Caco-2 (cell line): ENCODE measurements around the gene RAMP1. TPM values are rescaled to one million over a fixed set of nuclear protein-coding genes. Genes with fewer than 3 reads are reported as not detected.

Source experiments
- BruUV-seq: library from RNA; stranded (reverse); fragments of 400-500 nt; replicated peaks from 2 replicates; lab custom pipeline; 2021; lab: Mats Ljungman, UMichigan
- CTCF ChIA-PET: fragments of 300-600 bp; sonication (Branson Sonifier 250); formaldehyde crosslinking; loops from one replicate; lab custom pipeline; 2022; ENCODE audit warnings: antibody characterized with exemption; lab: Charles Lee
- POLR2A ChIA-PET: fragments of 300-600 bp; sonication (Branson Sonifier 250); formaldehyde crosslinking; loops from one replicate; lab custom pipeline; 2022; ENCODE audit warnings: antibody characterized with exemption; lab: Charles Lee
- DNase-seq, 2 experiments: peaks; one replicate each; pipeline versions ENCODE4 v3.0.0 to v3.0.0-alpha.2; 2020 to 2022
- H3K27me3 ChIP-seq: replicated peaks from 2 replicates; pipeline ENCODE4 v1.6.0; 2011; ENCODE audit warnings: low read length; ENCODE audit not compliant: control insufficient read depth, insufficient read depth
- H3K36me3 ChIP-seq: 2 replicates; pipeline ENCODE4 v1.5.1; 2011; ENCODE audit warnings: low read length; ENCODE audit not compliant: control insufficient read depth, insufficient read depth
- H3K4me1 ChIP-seq: fragments of 250-450 bp; sonication (Bioruptor Pico); 2 replicates; pipeline ENCODE4 v1.5.1; 2020; ENCODE audit warnings: mild to moderate bottlenecking
- H3K4me3 ChIP-seq: 2 replicates; pipeline ENCODE4 v1.5.1; 2011; ENCODE audit warnings: low read depth, mild to moderate bottlenecking, control low read depth, low read length
- H3K9me3 ChIP-seq: fragments of 250-450 bp; sonication (Bioruptor Pico); 2 replicates; pipeline ENCODE4 v1.5.1; 2020; ENCODE audit warnings: mild to moderate bottlenecking, moderate library complexity
- H3K27ac Mint-ChIP-seq: one replicate; pipeline ENCODE4 v1.8.0; 2022; ENCODE audit warnings: mixed read lengths; ENCODE audit not compliant: unreplicated experiment
- H3K27me3 Mint-ChIP-seq: one replicate; pipeline ENCODE4 v1.8.0; 2022; ENCODE audit warnings: mixed read lengths; ENCODE audit not compliant: insufficient read depth, unreplicated experiment
- H3K36me3 Mint-ChIP-seq: one replicate; pipeline ENCODE4 v1.8.0; 2022; ENCODE audit warnings: mild to moderate bottlenecking, mixed read lengths; ENCODE audit not compliant: insufficient read depth, unreplicated experiment
- H3K4me1 Mint-ChIP-seq: one replicate; pipeline ENCODE4 v1.8.0; 2022; ENCODE audit warnings: low read depth, mixed read lengths; ENCODE audit not compliant: unreplicated experiment
- H3K4me3 Mint-ChIP-seq: one replicate; pipeline ENCODE4 v1.8.0; 2022; ENCODE audit warnings: mild to moderate bottlenecking, moderate library complexity, mixed read lengths; ENCODE audit not compliant: unreplicated experiment
- H3K9me3 Mint-ChIP-seq: one replicate; pipeline ENCODE4 v1.8.0; 2022; ENCODE audit warnings: mixed read lengths; ENCODE audit not compliant: unreplicated experiment
- CTCF ChIP-seq, 2 experiments: fragments of 200-600 bp in 1 of 2; IDR thresholded peaks; 1 replicate in 1 of 2; 2 replicates in 1 of 2; pipeline versions ENCODE4 v1.5.1 to v1.8.0; 2011 to 2022; ENCODE audit warnings: antibody characterized with exemption in 1 of 2, control low read depth in 1 of 2, inconsistent platforms in 1 of 2, low read depth in 1 of 2, low read length in 1 of 2, mild to moderate bottlenecking in 1 of 2, moderate library complexity in 1 of 2; ENCODE audit not compliant: insufficient read depth in 1 of 2, severe bottlenecking in 1 of 2, unreplicated experiment in 1 of 2
- intact Hi-C: fragments of 100-400 bp; cut with micrococcal nuclease; formaldehyde crosslinking; loops from one replicate; pipeline ENCODE4 v1.10.0; 2022; ENCODE audit not compliant: unreplicated experiment
- total RNA-seq: library from RNA; stranded (reverse); gene quantifications from 2 replicates; pipeline ENCODE4 v1.2.3, GENCODE V29; 2022

RAMP1 gene
- total RNA-seq, 1 experiment from 2014 or later = 2.2 TPM

GRCh38 chr2:237932731-237933131, 73.3 kb downstream of the RAMP1 start:
- Histone ChIP-seq H3K4me3 (no peak overlapping the region), H3K4me1 (no peaks in the 10 kb centered on the region), H3K9me3 (no peaks in the 10 kb centered on the region), H3K27me3 (no peaks in the 10 kb centered on the region), H3K36me3 (no peaks in the 10 kb centered on the region)
- POLR2A ChIA-PET = no interaction called here
- Mint-ChIP-seq H3K4me3 (no peak overlapping the region), H3K9me3 (peaks cover 7% of the 10 kb centered on the region), H3K27ac (no peak overlapping the region), H3K4me1 (no peaks in the 10 kb centered on the region), H3K36me3 (no peaks in the 10 kb centered on the region), H3K27me3 (no peaks in the 10 kb centered on the region)
- no TSS peak for BruUV-seq
- TF ChIP-seq CTCF (IDR thresholded peaks at IDR 0.05; ENCODE audit: insufficient read depth in 1 of 2, low read depth in 1 of 2, low read length in 1 of 2, severe bottlenecking in 1 of 2, unreplicated experiment in 1 of 2) = no peak
- intact Hi-C loops = no loop called here
- CTCF ChIA-PET = no interaction called here
- DNase-seq = no peak

- ChIA-PET POLR2A (no interaction called here), CTCF (no interaction called here)
- H3K4me1 Mint-ChIP-seq = peaks cover 3% of the 10 kb centered on the region
- Histone ChIP-seq H3K4me1 (no peaks in the 10 kb centered on the region), H3K9me3 (no peaks in the 10 kb centered on the region), H3K27me3 (no peaks in the 10 kb centered on the region), H3K36me3 (no peaks in the 10 kb centered on the region), H3K4me3 (no peak overlapping the region)
- no peaks in the 10 kb centered on the region for H3K36me3 Mint-ChIP-seq
- H3K27me3 Mint-ChIP-seq = no peaks in the 10 kb centered on the region
- no peak for DNase-seq
- H3K4me3 Mint-ChIP-seq = no peak overlapping the region
- TF ChIP-seq CTCF (IDR thresholded peaks at IDR 0.05; ENCODE audit: insufficient read depth in 1 of 2, low read depth in 1 of 2, low read length in 1 of 2, severe bottlenecking in 1 of 2, unreplicated experiment in 1 of 2) = no peak
- H3K27ac Mint-ChIP-seq = no peak overlapping the region
- no TSS peak for BruUV-seq
- peaks cover 7% of the 10 kb centered on the region for H3K9me3 Mint-ChIP-seq
- intact Hi-C loops = no loop called here
Measured at GRCh38 chr2:237934186-237934585, 74.8 kb downstream of the RAMP1 start.

GRCh38 chr2:237935740-237936452, 76.5 kb downstream of the RAMP1 start:
- Histone ChIP-seq H3K9me3 (no peaks in the 10 kb centered on the region), H3K4me3 (no peak overlapping the region), H3K27me3 (no peaks in the 10 kb centered on the region), H3K4me1 (peaks cover 8% of the 10 kb centered on the region), H3K36me3 (no peaks in the 10 kb centered on the region)
- no TSS peak for BruUV-seq
- CTCF ChIA-PET = no interaction called here
- Mint-ChIP-seq H3K4me3 (no peak overlapping the region), H3K9me3 (no peaks in the 10 kb centered on the region), H3K27me3 (no peaks in the 10 kb centered on the region), H3K27ac (no peak overlapping the region), H3K36me3 (no peaks in the 10 kb centered on the region), H3K4me1 (peaks cover 9% of the 10 kb centered on the region)
- intact Hi-C loops = no loop called here
- DNase-seq = no peak
- POLR2A ChIA-PET = no interaction called here
- no peak for TF ChIP-seq CTCF (IDR thresholded peaks at IDR 0.05; ENCODE audit: insufficient read depth in 1 of 2, low read depth in 1 of 2, low read length in 1 of 2, severe bottlenecking in 1 of 2, unreplicated experiment in 1 of 2)
